SK-N-SH (cell line): ENCODE results near the gene CENPE. TPM values are rescaled to one million over a fixed set of nuclear protein-coding genes. Genes with fewer than 3 reads are reported as not detected.

Experiments
- CTCF ChIA-PET: fragments of 300-600, 350-600 bp; formaldehyde crosslinking; extraction: SDS; loops from one replicate; lab custom pipeline; 2021; lab: Yijun Ruan, JAX
- POLR2A ChIA-PET: fragments of 350-600 bp; sonication (Branson Sonifier 250); formaldehyde crosslinking; extraction: SDS; loops from one replicate; lab custom pipeline; 2020; ENCODE audit warnings: antibody characterized with exemption, inconsistent platforms; lab: Yijun Ruan, JAX
- DNase-seq: peaks from one replicate; pipeline ENCODE4 v3.0.0; 2012
- H2AFZ ChIP-seq: fragments of 200-600 bp; sonication (generic); 2 replicates; pipeline ENCODE4 v1.8.1; 2016; ENCODE audit warnings: antibody characterized with exemption, mild to moderate bottlenecking, low read depth
- H3F3A ChIP-seq: fragments of 200-600 bp; sonication (generic); replicated peaks from 2 replicates; pipeline ENCODE3; 2016; ENCODE audit warnings: antibody characterized with exemption, mild to moderate bottlenecking; ENCODE audit not compliant: insufficient read depth
- H3K27ac ChIP-seq, 2 experiments: fragments of 200-500 bp in 1 of 2; fragments of 200-600 bp in 1 of 2; sonication (Bioruptor generic) in 1 of 2; sonication (generic), shearing (Covaris generic) in 1 of 2; 2 replicates each; pipeline versions ENCODE4 v1.5.1 to v1.6.1; 2014 to 2016; ENCODE audit warnings: low read depth in 2 of 2, inconsistent platforms in 1 of 2, low read length in 1 of 2, mild to moderate bottlenecking in 1 of 2, mixed read lengths in 1 of 2
- H3K27me3 ChIP-seq: fragments of 200-600 bp; sonication (generic), shearing (Covaris generic); 2 replicates; pipeline ENCODE4 v1.6.1; 2016; ENCODE audit warnings: mixed run types; ENCODE audit not compliant: insufficient read depth
- H3K36me3 ChIP-seq, 2 experiments: fragments of 200-500 bp in 1 of 2; fragments of 200-600 bp in 1 of 2; sonication (Bioruptor generic) in 1 of 2; sonication (generic) in 1 of 2; replicated peaks in 1 of 2; 2 replicates each; pipeline versions ENCODE3 to v1.5.1; 2014 to 2016; ENCODE audit warnings: low read length in 1 of 2, mild to moderate bottlenecking in 1 of 2; ENCODE audit not compliant: insufficient read depth in 2 of 2, control insufficient read depth in 1 of 2
- H3K4me1 ChIP-seq, 2 experiments: fragments of 200-500 bp in 1 of 2; fragments of 200-600 bp in 1 of 2; sonication (Bioruptor generic) in 1 of 2; sonication (generic), shearing (Covaris generic) in 1 of 2; 2 replicates each; pipeline versions ENCODE4 v1.5.1 to v1.6.1; 2014 to 2016; ENCODE audit warnings: low read depth in 1 of 2, low read length in 1 of 2, mixed run types in 1 of 2; ENCODE audit not compliant: insufficient read depth in 2 of 2, control insufficient read depth in 1 of 2
- H3K4me2 ChIP-seq: fragments of 200-600 bp; sonication (generic), shearing (Covaris generic); 2 replicates; pipeline ENCODE4 v1.6.1; 2017; ENCODE audit warnings: mixed run types
- H3K4me3 ChIP-seq, 2 experiments: fragments of 200-500 bp in 1 of 2; fragments of 200-600 bp in 1 of 2; sonication (Bioruptor generic) in 1 of 2; sonication (generic), shearing (Covaris generic) in 1 of 2; 2 replicates each; pipeline versions ENCODE4 v1.5.1 to v1.8.1; 2014 to 2016; ENCODE audit warnings: low read depth in 2 of 2, inconsistent platforms in 1 of 2, low read length in 1 of 2, mild to moderate bottlenecking in 1 of 2, mixed read lengths in 1 of 2, moderate library complexity in 1 of 2
- H3K79me2 ChIP-seq: fragments of 200-600 bp; sonication (generic); 2 replicates; pipeline ENCODE4 v1.8.1; 2017; ENCODE audit warnings: mild to moderate bottlenecking; ENCODE audit not compliant: insufficient read depth
- H3K9ac ChIP-seq: fragments of 200-600 bp; sonication (generic); 2 replicates; pipeline ENCODE4 v1.6.1; 2017; ENCODE audit warnings: mixed run types
- H3K9me2 ChIP-seq: fragments of 200-600 bp; sonication (generic); 2 replicates; pipeline ENCODE4 v1.6.1; 2017; ENCODE audit warnings: mixed run types
- H3K9me3 ChIP-seq: fragments of 200-600 bp; sonication (generic); 2 replicates; pipeline ENCODE4 v1.6.1; 2017; ENCODE audit warnings: mixed run types, mild to moderate bottlenecking, moderate library complexity
- H4K20me1 ChIP-seq: fragments of 200-600 bp; sonication (generic); 2 replicates; pipeline ENCODE4 v1.6.1; 2017; ENCODE audit warnings: mild to moderate bottlenecking, mixed run types; ENCODE audit not compliant: insufficient read depth
- EP300 ChIP-seq, 2 experiments: IDR thresholded peaks; 2 replicates each; pipeline versions ENCODE4 v1.4.0 to v1.6.1; 2012; ENCODE audit warnings: borderline replicate concordance in 1 of 2, low read depth in 1 of 2, low read length in 1 of 2
- FOSL2 ChIP-seq: IDR thresholded peaks from 2 replicates; pipeline ENCODE4 v1.4.0; 2012; ENCODE audit warnings: low read depth, mild to moderate bottlenecking, moderate library complexity, borderline replicate concordance
- FOXJ3 ChIP-seq: sonication (generic); formaldehyde crosslinking; IDR thresholded peaks from 2 replicates; pipeline ENCODE4 v1.5.1; 2020; ENCODE audit warnings: mild to moderate bottlenecking, missing genetic modification reagents
- MAX ChIP-seq: IDR thresholded peaks from 2 replicates; pipeline ENCODE4 v1.4.0; 2012; ENCODE audit warnings: low read depth
- MEF2A ChIP-seq: IDR thresholded peaks from 2 replicates; pipeline ENCODE4 v1.4.0; 2012; ENCODE audit warnings: low read depth, borderline replicate concordance
- MXI1 ChIP-seq: IDR thresholded peaks from 2 replicates; pipeline ENCODE4 v1.6.1; 2012; ENCODE audit warnings: mild to moderate bottlenecking, low read depth, low read length, improper control_type of control experiment
- NFIC ChIP-seq: IDR thresholded peaks from 2 replicates; pipeline ENCODE4 v1.4.0; 2012; ENCODE audit warnings: borderline replicate concordance
- NRF1 ChIP-seq: IDR thresholded peaks from 2 replicates; pipeline ENCODE4 v1.6.1; 2012; ENCODE audit warnings: low read depth, mild to moderate bottlenecking, low read length
- POLR2AphosphoS5 ChIP-seq: IDR thresholded peaks from 2 replicates; pipeline ENCODE4 v1.6.1; 2012; ENCODE audit warnings: low read depth, low read length
- RCOR1 ChIP-seq: fragments of 150-350 bp; IDR thresholded peaks from 2 replicates; pipeline ENCODE4 v1.6.1; 2017; ENCODE audit warnings: antibody characterized with exemption, low read length
- RFX5 ChIP-seq: IDR thresholded peaks from 2 replicates; pipeline ENCODE4 v1.6.1; 2012; ENCODE audit warnings: mild to moderate bottlenecking, improper control_type of control experiment, low read length
- SIN3A ChIP-seq: IDR thresholded peaks from 2 replicates; pipeline ENCODE4 v1.6.1; 2012; ENCODE audit warnings: low read depth, mild to moderate bottlenecking, low read length, moderate library complexity, borderline replicate concordance
- SMC3 ChIP-seq: IDR thresholded peaks from 2 replicates; pipeline ENCODE4 v1.6.1; 2012; ENCODE audit warnings: low read depth, low read length, improper control_type of control experiment
- TAF1 ChIP-seq: IDR thresholded peaks from 2 replicates; pipeline ENCODE4 v1.6.1; 2012; ENCODE audit warnings: low read depth, mild to moderate bottlenecking, low read length, moderate library complexity, borderline replicate concordance
- TEAD4 ChIP-seq: IDR thresholded peaks from 2 replicates; pipeline ENCODE4 v1.4.0; 2012; ENCODE audit warnings: mild to moderate bottlenecking, borderline replicate concordance; ENCODE audit not compliant: insufficient read depth
- YY1 ChIP-seq: IDR thresholded peaks from 2 replicates; pipeline ENCODE4 v1.4.0; 2012; ENCODE audit warnings: low read depth, mild to moderate bottlenecking
- WGBS: methylation state at CpG from one replicate; pipeline ENCODE4 v1.1.6; 2017; ENCODE audit warnings: low lambda C conversion rate; 5-methylcytosine and 5-hydroxymethylcytosine counted together
- polyA plus RNA-seq, 3 experiments: library from polyadenylated mRNA; depleted of rRNA; stranded (reverse); fragments of >200 nt; gene quantifications; 2 replicates each; pipeline ENCODE4 v1.2.3, GENCODE V29; 2012
- TF ChIP-seq, protein P1 (sequence below): IDR thresholded peaks from 2 replicates; pipeline ENCODE4 v1.4.0; 2012; ENCODE audit warnings: low read depth, borderline replicate concordance
- TF ChIP-seq, protein P2 (sequence below): IDR thresholded peaks from 2 replicates; pipeline ENCODE4 v1.6.1; 2012; ENCODE audit warnings: mild to moderate bottlenecking, low read depth, low read length, moderate library complexity

The CENPE gene
- polyA plus RNA-seq, 1 of the 3 experiments (the other 2 are of a cell fraction), result 1.7 TPM

DNA sequence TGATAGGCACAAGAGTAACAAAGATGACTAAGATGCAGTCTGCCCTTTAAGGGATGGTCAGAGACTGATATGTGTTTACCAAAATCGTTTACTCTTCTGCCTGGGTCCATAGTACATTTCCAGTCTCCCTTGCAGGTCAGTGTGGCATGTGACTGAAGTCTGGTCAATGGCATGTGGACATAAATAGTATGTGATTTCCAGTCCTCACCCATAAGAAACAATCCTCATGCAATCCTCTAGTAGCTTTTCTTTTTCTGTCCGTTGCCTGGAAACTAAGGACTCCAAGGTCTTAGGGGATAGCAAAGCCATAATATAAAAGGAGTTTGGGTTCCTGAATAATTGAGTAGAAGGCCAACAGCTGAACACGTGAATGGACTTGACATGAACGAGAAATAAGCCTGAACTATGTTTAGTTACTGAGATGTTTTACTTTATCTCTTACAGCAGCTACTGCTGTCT, 122.7 kb downstream of the CENPE start:
- H3K27ac ChIP-seq, result peak overlapping the region; percentile 69 to 86
- H3K9me3 ChIP-seq, result no peaks in the 10 kb centered on the region
- POLR2A ChIA-PET, result interaction anchor here (0.7 kb wide), 1 partner anchor 638 kb away, joined by 3 read pairs; no protein-coding TSS in a partner anchor
- peak overlapping the region; percentile 90 for H3K9ac ChIP-seq
- WGBS, result 16% methylated on average over 4 of the region's 4 CpGs
- CTCF ChIA-PET, result interaction anchor here (1.0 to 3.0 kb wide), 5 partner anchors 12 to 46 kb away, joined by 4 to 12 read pairs (median 5); partner anchors contain the start of gene BDH2
- H3K36me3 ChIP-seq, result peaks cover 8 to 10% of the 10 kb centered on the region in 2 experiments
- TF ChIP-seq POLR2AphosphoS5 (no peak), MAX (no peak; the same call in 1 of the 2 replicates), YY1 (no peak), MXI1 (peak; percentile 37; the same call in 1 of the 2 replicates), RFX5 (no peak), TAF1 (no peak), RCOR1 (no peak)
- TF ChIP-seq, protein P1, sequence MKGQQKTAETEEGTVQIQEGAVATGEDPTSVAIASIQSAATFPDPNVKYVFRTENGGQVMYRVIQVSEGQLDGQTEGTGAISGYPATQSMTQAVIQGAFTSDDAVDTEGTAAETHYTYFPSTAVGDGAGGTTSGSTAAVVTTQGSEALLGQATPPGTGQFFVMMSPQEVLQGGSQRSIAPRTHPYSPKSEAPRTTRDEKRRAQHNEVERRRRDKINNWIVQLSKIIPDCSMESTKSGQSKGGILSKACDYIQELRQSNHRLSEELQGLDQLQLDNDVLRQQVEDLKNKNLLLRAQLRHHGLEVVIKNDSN, result no peak
- H3K4me3 ChIP-seq, result peak overlapping the region; percentile 76 to 86
- H2AFZ ChIP-seq, result peak overlapping the region; percentile 80
- no peaks in the 10 kb centered on the region for H3K9me2 ChIP-seq
- no peaks in the 10 kb centered on the region for H3K27me3 ChIP-seq
- DNase-seq, result peak; percentile 26
- H3F3A ChIP-seq, result no peaks in the 10 kb centered on the region
- peaks cover 0 to 7% of the 10 kb centered on the region in 2 experiments; a peak in 2 of 4 replicates for H3K4me1 ChIP-seq
- H4K20me1 ChIP-seq, result no peaks in the 10 kb centered on the region
- H3K4me2 ChIP-seq, result peak overlapping the region; percentile 82
- peaks cover 54% of the 10 kb centered on the region for H3K79me2 ChIP-seq

GRCh38 chr4:103074744-103075434, 123.3 kb downstream of the CENPE start:
- ChIA-PET CTCF (interaction anchor here (1.0 to 3.0 kb wide), 6 partner anchors 9 to 45 kb away, joined by 4 to 12 read pairs (median 5); partner anchors contain the start of gene BDH2), POLR2A (interaction anchor here (0.7 kb wide), 1 partner anchor 638 kb away, joined by 3 read pairs; no protein-coding TSS in a partner anchor)
- 79% methylated on average over 9 of the region's 9 CpGs for WGBS
- TF ChIP-seq NFIC (no peak), SIN3A (no peak), FOSL2 (no peak), MAX (no peak; the same call in 1 of the 2 replicates), POLR2AphosphoS5 (no peak), SMC3 (no peak), TAF1 (no peak), EP300 (IDR thresholded peaks at IDR 0.05; ENCODE audit: borderline replicate concordance in 1 of 2, low read depth in 1 of 2, low read length in 1 of 2) (no peak), NRF1 (no peak), RCOR1 (no peak), RFX5 (no peak), MEF2A (no peak), TEAD4 (no peak), FOXJ3 (CRISPR knock-in tag) (no peak)
- TF ChIP-seq, protein P2, sequence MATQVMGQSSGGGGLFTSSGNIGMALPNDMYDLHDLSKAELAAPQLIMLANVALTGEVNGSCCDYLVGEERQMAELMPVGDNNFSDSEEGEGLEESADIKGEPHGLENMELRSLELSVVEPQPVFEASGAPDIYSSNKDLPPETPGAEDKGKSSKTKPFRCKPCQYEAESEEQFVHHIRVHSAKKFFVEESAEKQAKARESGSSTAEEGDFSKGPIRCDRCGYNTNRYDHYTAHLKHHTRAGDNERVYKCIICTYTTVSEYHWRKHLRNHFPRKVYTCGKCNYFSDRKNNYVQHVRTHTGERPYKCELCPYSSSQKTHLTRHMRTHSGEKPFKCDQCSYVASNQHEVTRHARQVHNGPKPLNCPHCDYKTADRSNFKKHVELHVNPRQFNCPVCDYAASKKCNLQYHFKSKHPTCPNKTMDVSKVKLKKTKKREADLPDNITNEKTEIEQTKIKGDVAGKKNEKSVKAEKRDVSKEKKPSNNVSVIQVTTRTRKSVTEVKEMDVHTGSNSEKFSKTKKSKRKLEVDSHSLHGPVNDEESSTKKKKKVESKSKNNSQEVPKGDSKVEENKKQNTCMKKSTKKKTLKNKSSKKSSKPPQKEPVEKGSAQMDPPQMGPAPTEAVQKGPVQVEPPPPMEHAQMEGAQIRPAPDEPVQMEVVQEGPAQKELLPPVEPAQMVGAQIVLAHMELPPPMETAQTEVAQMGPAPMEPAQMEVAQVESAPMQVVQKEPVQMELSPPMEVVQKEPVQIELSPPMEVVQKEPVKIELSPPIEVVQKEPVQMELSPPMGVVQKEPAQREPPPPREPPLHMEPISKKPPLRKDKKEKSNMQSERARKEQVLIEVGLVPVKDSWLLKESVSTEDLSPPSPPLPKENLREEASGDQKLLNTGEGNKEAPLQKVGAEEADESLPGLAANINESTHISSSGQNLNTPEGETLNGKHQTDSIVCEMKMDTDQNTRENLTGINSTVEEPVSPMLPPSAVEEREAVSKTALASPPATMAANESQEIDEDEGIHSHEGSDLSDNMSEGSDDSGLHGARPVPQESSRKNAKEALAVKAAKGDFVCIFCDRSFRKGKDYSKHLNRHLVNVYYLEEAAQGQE, result no peak

More at GRCh38 chr4:103074744-103075434, 123.3 kb downstream of the CENPE start:
- Histone ChIP-seq H3F3A (no peaks in the 10 kb centered on the region), H3K27ac (no peak overlapping the region), H3K27me3 (no peaks in the 10 kb centered on the region), H3K79me2 (peaks cover 60% of the 10 kb centered on the region), H3K4me2 (peak overlapping the region; percentile 82), H3K9ac (no peak overlapping the region; the same call in 1 of the 2 replicates), H3K4me3 (peak overlapping the region; percentile 76 to 86), H2AFZ (no peak overlapping the region), H4K20me1 (no peaks in the 10 kb centered on the region), H3K9me2 (no peaks in the 10 kb centered on the region), H3K9me3 (no peaks in the 10 kb centered on the region), H3K36me3 (peaks cover 3 to 10% of the 10 kb centered on the region in 2 experiments), H3K4me1 (peaks cover 0 to 7% of the 10 kb centered on the region in 2 experiments; a peak in 2 of 4 replicates)
- no peak for DNase-seq
